ENCODE results near the gene ZNF835. TPM values are rescaled to one million over a fixed set of nuclear protein-coding genes. Genes with fewer than 3 reads are reported as not detected.

The ZNF835 gene
- total RNA-seq: 0.98 and 1.2 TPM in 2 replicates

GRCh38 chr19:56671613-56671994 is at the start of gene ZNF835:
Gene ZNF835 (minus strand): TSS chr19:56671757. CDS start chr19:56665198, 6,559 bp downstream.

GRCh38 chr19:56642711-56643459 is 28.7 kb downstream of the ZNF835 start, which contains the start of gene SMIM17:
Gene SMIM17 (plus strand): TSS chr19:56643159. CDS start chr19:56645668, 2,509 bp downstream.

Other genes starting within 250 kb of the ZNF835 start
- 6.2 and 8.8 TPM in 2 replicates for gene ZNF667, start 194.4 kb downstream of the ZNF835 start, total RNA-seq
- gene ZNF471, start 163.9 kb downstream of the ZNF835 start, total RNA-seq: 6.0 and 10.0 TPM in 2 replicates
- gene ZFP28, start 132.8 kb downstream of the ZNF835 start, total RNA-seq: 4.6 and 5.1 TPM in 2 replicates
- gene ZNF470, start 104.3 kb downstream of the ZNF835 start, total RNA-seq: 4.6 and 4.7 TPM in 2 replicates
- 4.4 and 6.1 TPM in 2 replicates for gene ZNF71, start 76.5 kb downstream of the ZNF835 start, total RNA-seq
- gene SMIM17, start 28.6 kb downstream of the ZNF835 start, total RNA-seq: 0.15 TPM in 1 of 2 replicates, not detected in the other
- gene PEG3, start 169.0 kb upstream of the ZNF835 start, total RNA-seq: 2.6 and 2.8 TPM in 2 replicates
- gene ZIM2, start 169.0 kb upstream of the ZNF835 start, total RNA-seq: not detected in 2 replicates

All from cardiac ventricle fibroblast (primary cell).